NT2/D1 (cell line): ENCODE data around the gene CUL1.

ENCODE experiments used
- SUZ12 ChIP-seq: IDR thresholded peaks from 2 replicates; pipeline ENCODE4 v1.6.1; 2011; ENCODE audit not compliant: insufficient read length, insufficient read depth; ENCODE audit errors: extremely low read depth
- YY1 ChIP-seq: IDR thresholded peaks from 2 replicates; pipeline ENCODE4 v1.6.1; 2011; ENCODE audit not compliant: insufficient read length, insufficient read depth
- ZNF274 ChIP-seq: IDR thresholded peaks from 2 replicates; pipeline ENCODE4 v1.6.1; 2011; ENCODE audit warnings: mild to moderate bottlenecking, low read depth, low read length

DNA sequence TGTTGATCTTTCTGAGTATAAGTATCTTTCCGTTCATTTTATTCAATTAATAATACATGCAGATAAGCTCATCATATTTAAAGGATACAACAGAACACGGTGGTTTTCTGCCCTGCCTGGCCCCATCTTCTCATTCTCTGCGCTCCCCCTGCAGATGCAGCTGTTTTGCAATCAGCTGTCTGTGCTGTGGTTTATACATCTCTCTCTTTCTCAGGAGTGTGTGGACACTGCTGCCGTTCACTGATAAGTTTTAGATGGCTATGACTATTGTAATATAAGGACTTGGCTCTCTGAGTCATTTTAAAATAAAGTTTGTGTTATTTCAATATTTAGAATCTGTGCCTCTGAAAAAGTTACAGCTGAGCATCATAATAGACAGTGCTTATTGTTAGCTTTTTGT, 54.5 kb downstream of the CUL1 start:
- TF ChIP-seq SUZ12: no peak
- no peak for TF ChIP-seq ZNF274
- TF ChIP-seq YY1: no peak
